ENCODE results near the gene SERPINB7. TPM values are rescaled to one million over a fixed set of nuclear protein-coding genes. Genes with fewer than 3 reads are reported as not detected.

Gene SERPINB7, protein sequence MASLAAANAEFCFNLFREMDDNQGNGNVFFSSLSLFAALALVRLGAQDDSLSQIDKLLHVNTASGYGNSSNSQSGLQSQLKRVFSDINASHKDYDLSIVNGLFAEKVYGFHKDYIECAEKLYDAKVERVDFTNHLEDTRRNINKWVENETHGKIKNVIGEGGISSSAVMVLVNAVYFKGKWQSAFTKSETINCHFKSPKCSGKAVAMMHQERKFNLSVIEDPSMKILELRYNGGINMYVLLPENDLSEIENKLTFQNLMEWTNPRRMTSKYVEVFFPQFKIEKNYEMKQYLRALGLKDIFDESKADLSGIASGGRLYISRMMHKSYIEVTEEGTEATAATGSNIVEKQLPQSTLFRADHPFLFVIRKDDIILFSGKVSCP
- total RNA-seq (2022; extraction: Qiagen RNA extraction; ENCODE audit: low read depth): 1.5 to 2.9 TPM (median 2.9 TPM) in 5 replicates

DNA sequence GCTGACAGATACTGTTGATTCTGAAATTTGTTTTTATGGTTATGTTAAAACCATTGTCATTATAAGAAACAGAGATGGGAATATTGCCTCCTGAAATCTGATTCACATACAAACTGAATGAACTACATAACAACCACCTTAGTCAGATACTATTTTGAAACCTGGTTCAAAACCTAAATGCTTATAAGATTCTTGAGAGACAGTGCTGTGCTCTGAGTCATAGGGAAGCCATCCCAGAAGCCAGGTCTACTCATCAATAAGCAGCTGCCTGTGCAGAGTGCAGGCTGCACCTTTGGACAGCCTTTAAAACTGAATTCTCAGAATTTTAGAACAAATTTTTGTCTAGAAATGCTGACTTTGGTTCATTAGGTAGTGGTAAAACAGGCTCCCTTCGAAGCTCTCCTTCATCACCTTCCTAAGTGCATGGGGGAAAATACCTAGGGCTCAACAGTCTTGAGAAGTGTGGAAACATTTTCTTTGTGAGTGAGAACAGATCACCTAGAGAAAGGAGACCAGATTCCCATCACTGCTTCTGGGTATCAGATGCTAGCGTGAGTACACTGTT is at the start of gene SERPINB7:
Gene SERPINB7, plus strand, starts transcription at position 253 of the 565 bp plus-strand sequence. CDS start 6,955 bp downstream, outside the sequence.

Other genes starting within 250 kb of the SERPINB7 start
- not detected in 5 replicates for gene SERPINB12, start 233.0 kb upstream of the SERPINB7 start, total RNA-seq (2022; extraction: Qiagen RNA extraction; ENCODE audit: low read depth)
- not detected in 5 replicates for gene SERPINB13, start 188.1 kb upstream of the SERPINB7 start, total RNA-seq (2022; extraction: Qiagen RNA extraction; ENCODE audit: low read depth)
- gene SERPINB4, start 131.2 kb upstream of the SERPINB7 start, total RNA-seq (2022; extraction: Qiagen RNA extraction; ENCODE audit: low read depth): 0.12 to 0.28 TPM (median 0.18 TPM) in 5 replicates
- gene SERPINB3, start 113.5 kb upstream of the SERPINB7 start, total RNA-seq (2022; extraction: Qiagen RNA extraction; ENCODE audit: low read depth): 0.10 to 0.18 TPM (median 0.13 TPM) in 4 of 5 replicates, not detected in the other
- gene SERPINB11, start 72.5 kb upstream of the SERPINB7 start, total RNA-seq (2022; extraction: Qiagen RNA extraction; ENCODE audit: low read depth): 0.07 to 0.08 TPM in 2 of 5 replicates, not detected in the others
- gene SERPINB2, start 112.3 kb downstream of the SERPINB7 start, total RNA-seq (2022; extraction: Qiagen RNA extraction; ENCODE audit: low read depth): 0.05 to 0.08 TPM in 2 of 5 replicates, not detected in the others
- 0.22 TPM in 1 of 5 replicates, not detected in the others for gene SERPINB10, start 132.5 kb downstream of the SERPINB7 start, total RNA-seq (2022; extraction: Qiagen RNA extraction; ENCODE audit: low read depth)
- 0.23 to 1.9 TPM (median 0.35 TPM) in 4 of 5 replicates, not detected in the other for gene HMSD, start 173.9 kb downstream of the SERPINB7 start, total RNA-seq (2022; extraction: Qiagen RNA extraction; ENCODE audit: low read depth)
- 8.8 to 15.1 TPM (median 12.2 TPM) in 5 replicates for gene SERPINB8, start 194.7 kb downstream of the SERPINB7 start, total RNA-seq (2022; extraction: Qiagen RNA extraction; ENCODE audit: low read depth)

Measured in A549 treated with DMSO at 1 μM for 4 hours (cell line).